Bronchial epithelial cell (primary cell): ENCODE measurements around the gene MYO18A. TPM values are rescaled to one million over a fixed set of nuclear protein-coding genes. Genes with fewer than 3 reads are reported as not detected.
A peak's percentile ranks its signal among the peaks of the same experiment; 100 is the strongest.

ENCODE experiments used
- DNase-seq: peaks from one replicate; pipeline ENCODE4 v3.0.0-alpha.2; 2010; ENCODE audit warnings: low read depth
- FAIRE-seq: peaks from 2 replicates; lab custom pipeline; 2011; peaks lifted over from hg19 to GRCh38; lab: Jason Lieb, UNC
- H3K27me3 ChIP-seq: 2 replicates; pipeline ENCODE4 v1.5.1; 2011; ENCODE audit warnings: low read length; ENCODE audit not compliant: control insufficient read depth, insufficient read depth
- H3K36me3 ChIP-seq: 2 replicates; pipeline ENCODE4 v1.5.1; 2011; ENCODE audit warnings: low read length; ENCODE audit not compliant: control insufficient read depth, insufficient read depth
- H3K4me3 ChIP-seq: 2 replicates; pipeline ENCODE4 v1.5.1; 2011; ENCODE audit warnings: mild to moderate bottlenecking, low read depth, low read length, control low read depth
- total RNA-seq: library from RNA; depleted of rRNA; stranded (reverse); fragments of >200 nt; gene quantifications from 2 replicates; pipeline ENCODE4 v1.2.1, GENCODE V29; 2014
- TF ChIP-seq, protein P1 (sequence below): IDR thresholded peaks from 2 replicates; pipeline ENCODE4 v1.5.1; 2011; ENCODE audit warnings: mild to moderate bottlenecking, moderate library complexity, low read length, control low read depth, inconsistent platforms; ENCODE audit not compliant: insufficient read depth, severe bottlenecking

MYO18A gene
- total RNA-seq, 1 donor from 2014 or later: 23.4 TPM

DNA sequence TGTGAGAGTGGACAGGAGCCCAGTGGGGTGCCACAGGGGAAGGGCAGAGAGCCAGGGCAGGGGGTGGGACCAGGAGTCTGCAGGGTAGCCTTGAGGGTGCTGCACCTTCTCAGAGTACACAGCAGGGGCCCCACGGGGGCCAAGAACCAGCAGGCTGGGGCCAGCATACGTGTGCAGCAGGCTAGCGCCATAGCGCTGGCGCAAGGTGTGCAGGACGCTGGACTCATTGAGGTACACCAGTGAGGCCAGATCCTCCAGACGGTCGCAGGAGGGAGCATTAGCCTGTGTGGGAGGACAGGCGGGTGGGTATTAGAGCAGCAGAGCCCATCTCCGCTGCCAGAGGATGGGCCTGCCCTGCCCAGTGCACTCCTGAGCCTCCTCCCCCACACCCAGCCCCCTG is 58.8 kb downstream of the MYO18A start:
- DNase-seq (no peak), FAIRE-seq (no peak)
- H3K36me3 ChIP-seq: peaks cover 23% of the 10 kb centered on the region
- H3K4me3 ChIP-seq: no peak overlapping the region
- H3K27me3 ChIP-seq: no peaks in the 10 kb centered on the region
- TF ChIP-seq, protein P1, sequence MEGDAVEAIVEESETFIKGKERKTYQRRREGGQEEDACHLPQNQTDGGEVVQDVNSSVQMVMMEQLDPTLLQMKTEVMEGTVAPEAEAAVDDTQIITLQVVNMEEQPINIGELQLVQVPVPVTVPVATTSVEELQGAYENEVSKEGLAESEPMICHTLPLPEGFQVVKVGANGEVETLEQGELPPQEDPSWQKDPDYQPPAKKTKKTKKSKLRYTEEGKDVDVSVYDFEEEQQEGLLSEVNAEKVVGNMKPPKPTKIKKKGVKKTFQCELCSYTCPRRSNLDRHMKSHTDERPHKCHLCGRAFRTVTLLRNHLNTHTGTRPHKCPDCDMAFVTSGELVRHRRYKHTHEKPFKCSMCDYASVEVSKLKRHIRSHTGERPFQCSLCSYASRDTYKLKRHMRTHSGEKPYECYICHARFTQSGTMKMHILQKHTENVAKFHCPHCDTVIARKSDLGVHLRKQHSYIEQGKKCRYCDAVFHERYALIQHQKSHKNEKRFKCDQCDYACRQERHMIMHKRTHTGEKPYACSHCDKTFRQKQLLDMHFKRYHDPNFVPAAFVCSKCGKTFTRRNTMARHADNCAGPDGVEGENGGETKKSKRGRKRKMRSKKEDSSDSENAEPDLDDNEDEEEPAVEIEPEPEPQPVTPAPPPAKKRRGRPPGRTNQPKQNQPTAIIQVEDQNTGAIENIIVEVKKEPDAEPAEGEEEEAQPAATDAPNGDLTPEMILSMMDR: no peak

GRCh38 chr17:29120433-29120832 is 59.8 kb downstream of the MYO18A start:
- Histone ChIP-seq H3K27me3 (no peaks in the 10 kb centered on the region), H3K4me3 (no peak overlapping the region), H3K36me3 (peaks cover 30% of the 10 kb centered on the region)
- DNase-seq (no peak), FAIRE-seq (peak; percentile 76)
- TF ChIP-seq, protein P1: no peak

GRCh38 chr17:29119265-29119664 is 60.9 kb downstream of the MYO18A start:
- Histone ChIP-seq H3K36me3 (peaks cover 38% of the 10 kb centered on the region), H3K4me3 (no peak overlapping the region), H3K27me3 (no peaks in the 10 kb centered on the region)
- TF ChIP-seq, protein P1: no peak
- FAIRE-seq (no peak), DNase-seq (no peak)

GRCh38 chr17:29116804-29117753 is 63.1 kb downstream of the MYO18A start:
- H3K36me3 ChIP-seq: peaks cover 50% of the 10 kb centered on the region
- no peak overlapping the region for H3K4me3 ChIP-seq
- FAIRE-seq: no peak

GRCh38 chr17:29115961-29116803 is 64.0 kb downstream of the MYO18A start:
- peaks cover 47% of the 10 kb centered on the region for H3K36me3 ChIP-seq
- H3K4me3 ChIP-seq: no peak overlapping the region
- TF ChIP-seq, protein P1: peak; percentile 50
- peak; percentile 43 for FAIRE-seq
- peak; percentile 45 for DNase-seq
- H3K27me3 ChIP-seq: no peaks in the 10 kb centered on the region

More at GRCh38 chr17:29116804-29117753, 63.1 kb downstream of the MYO18A start:
- TF ChIP-seq, protein P1: peak; percentile 91
- H3K27me3 ChIP-seq: no peaks in the 10 kb centered on the region
- peak; percentile 33 for DNase-seq
